HG02571 (cell line): Measurements from ENCODE around the gene LDB2.
A peak's percentile ranks its signal among the peaks of the same experiment; 100 is the strongest.
"Not testable (repeated sequence)": the region's sequence is repeated elsewhere in the genome, so short reads cannot be mapped to it uniquely, and the experiment has no call there.

ENCODE experiments used
- ATAC-seq: cut with Tn5 transposase; IDR thresholded peaks from one replicate; pipeline ENCODE4 v1.9.1; 2021; ENCODE audit warnings: mild to moderate bottlenecking, moderate library complexity; ENCODE audit not compliant: unreplicated experiment

Gene LDB2

GRCh38 chr4:16897991-16898827 lies at the start of gene LDB2:
Gene LDB2 (minus strand): TSS chr4:16898645.
- no peak for ATAC-seq

- ATAC-seq, result no peak
These were observed 44.0 kb upstream of the LDB2 start for GRCh38 chr4:16942491-16942890.

- ATAC-seq, result no peak
These were observed 40.7 kb upstream of the LDB2 start for GRCh38 chr4:16939178-16939577.

- no peak for ATAC-seq
These were observed 40.1 kb upstream of the LDB2 start for GRCh38 chr4:16938512-16939040.

- no peak for ATAC-seq
These were observed 33.2 kb upstream of the LDB2 start for GRCh38 chr4:16931339-16932305.

- no peak for ATAC-seq
These were observed 27.8 kb upstream of the LDB2 start for GRCh38 chr4:16926214-16926613.

GRCh38 chr4:16918716-16919115 lies 20.3 kb upstream of the LDB2 start:
- ATAC-seq, result not testable (repeated sequence)

DNA sequence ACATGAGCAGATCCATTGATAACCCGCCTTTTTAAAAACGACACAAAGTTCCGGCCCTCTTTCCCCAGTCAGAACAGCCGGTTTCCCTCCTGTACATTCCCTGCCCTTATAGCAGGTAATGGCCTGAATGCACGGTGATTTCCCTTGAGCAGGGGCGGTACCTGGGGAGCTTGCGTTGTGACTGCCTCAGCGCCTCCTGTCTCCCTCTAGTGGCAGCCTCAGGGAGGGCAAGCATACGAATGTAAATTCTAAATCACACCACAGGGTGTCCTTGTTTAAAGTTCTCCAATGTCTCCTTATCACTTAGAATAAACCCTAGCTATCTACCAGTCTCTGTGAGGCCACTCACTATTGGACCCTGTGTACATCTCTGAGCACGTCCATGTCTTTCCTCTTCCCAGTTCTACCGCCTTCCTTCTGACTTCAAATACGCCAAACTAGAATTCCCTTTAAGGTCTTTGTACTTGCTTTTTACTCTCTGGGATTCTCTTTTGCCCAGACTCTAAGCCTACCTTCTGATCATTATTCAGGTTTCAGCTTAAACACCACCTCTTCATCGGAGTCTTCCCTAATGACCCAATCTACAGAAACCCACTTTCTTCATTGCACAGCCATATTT lies 18.4 kb upstream of the LDB2 start:
- ATAC-seq, result peak; percentile 99

- ATAC-seq, result no peak
These were observed 17.6 kb upstream of the LDB2 start for GRCh38 chr4:16916031-16916430.

GRCh38 chr4:16914208-16914607 lies 15.8 kb upstream of the LDB2 start:
- no peak for ATAC-seq

DNA sequence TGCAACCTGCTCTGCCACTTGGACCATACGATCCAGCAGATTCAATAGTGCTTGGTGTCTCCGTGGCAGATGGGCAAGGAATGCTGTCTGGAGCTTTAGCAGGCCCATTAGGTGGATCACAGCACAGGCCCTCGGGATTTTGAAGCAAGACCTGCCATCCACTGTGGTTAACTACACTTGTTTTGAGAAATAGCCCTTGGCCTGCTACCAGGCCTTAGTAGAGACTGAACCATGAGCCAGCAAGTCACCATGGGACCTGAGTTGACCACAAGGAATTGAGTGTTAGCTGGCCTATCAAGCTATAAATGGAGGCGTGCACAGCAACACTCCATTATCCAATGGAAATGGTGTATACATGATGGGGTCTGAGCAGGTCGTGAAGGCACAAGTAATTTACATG lies 14.5 kb upstream of the LDB2 start:
- no peak for ATAC-seq

- no peak for ATAC-seq
These were observed 10.8 kb upstream of the LDB2 start for GRCh38 chr4:16909281-16909680.

DNA sequence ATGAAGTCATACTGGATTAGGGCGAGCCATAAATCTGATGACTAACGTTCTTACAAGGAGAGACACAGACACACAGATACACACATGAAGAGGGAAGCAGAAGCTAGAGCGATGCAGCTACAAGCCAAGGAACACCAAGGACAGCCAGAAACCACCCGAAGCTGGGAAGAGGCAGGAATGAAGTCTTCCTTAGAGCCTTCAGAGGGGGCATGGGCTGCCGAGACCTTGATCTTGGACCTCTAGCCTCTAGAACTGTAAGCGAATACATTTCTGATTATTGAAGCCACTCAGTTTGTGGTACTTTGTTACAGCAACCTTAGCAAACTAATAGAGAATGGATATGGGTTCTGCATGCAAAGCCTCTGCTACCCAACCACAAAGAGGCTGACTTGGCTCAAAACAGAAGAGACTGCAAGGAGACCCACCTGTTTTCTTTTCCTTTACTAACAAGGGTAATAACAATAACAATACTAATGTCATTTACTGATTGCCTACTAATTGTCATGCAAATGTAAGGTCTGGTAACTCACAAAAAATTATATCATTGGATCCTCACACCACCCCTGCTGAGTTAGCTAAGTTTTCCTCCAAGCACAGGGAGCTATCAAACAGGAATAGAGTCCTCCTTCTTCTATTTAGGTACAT lies 10.1 kb upstream of the LDB2 start:
- ATAC-seq, result no peak

- no peak for ATAC-seq
These were observed 1.9 kb upstream of the LDB2 start for GRCh38 chr4:16900325-16900724.

DNA sequence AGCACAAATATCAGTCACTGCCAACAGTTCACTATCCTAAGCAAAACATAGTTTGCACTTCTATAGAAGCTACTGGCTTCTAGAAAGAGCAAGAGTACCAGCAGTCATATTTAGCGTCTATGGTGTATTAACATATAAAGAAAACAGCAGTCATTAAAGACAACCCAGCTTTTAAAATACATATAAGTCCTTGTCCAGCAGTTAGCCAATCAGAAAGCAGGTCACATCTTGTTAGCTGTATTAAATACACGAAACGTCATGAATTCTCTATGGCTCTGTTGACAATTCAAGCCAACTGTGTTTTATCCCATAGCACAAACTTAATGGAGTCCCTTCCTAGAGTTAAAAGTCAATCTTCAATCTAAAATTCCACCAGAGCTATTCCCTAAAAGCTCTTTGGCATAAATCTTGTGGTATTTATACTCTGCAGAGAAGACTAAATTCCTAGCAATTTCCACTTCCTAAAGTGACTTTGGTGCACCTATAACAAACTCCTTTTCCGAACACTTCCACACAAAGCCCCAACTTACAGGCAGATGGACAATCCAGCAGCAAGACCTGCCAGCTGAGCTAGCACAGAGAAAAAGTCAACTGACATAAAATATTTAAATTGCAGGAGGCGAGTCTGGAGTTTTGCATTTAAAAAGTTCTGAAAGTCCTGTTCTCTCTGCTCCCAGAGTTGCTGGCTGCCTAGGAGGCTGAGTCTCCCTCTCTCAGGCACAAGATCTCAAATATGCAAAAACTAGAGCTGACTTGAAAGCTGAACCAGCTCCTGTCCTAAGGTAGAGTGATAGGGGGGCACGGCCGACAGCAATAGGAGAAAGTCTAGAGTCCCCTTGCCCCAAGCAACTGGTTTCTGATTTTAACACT lies 1.3 kb downstream of the LDB2 start:
- no peak for ATAC-seq

DNA sequence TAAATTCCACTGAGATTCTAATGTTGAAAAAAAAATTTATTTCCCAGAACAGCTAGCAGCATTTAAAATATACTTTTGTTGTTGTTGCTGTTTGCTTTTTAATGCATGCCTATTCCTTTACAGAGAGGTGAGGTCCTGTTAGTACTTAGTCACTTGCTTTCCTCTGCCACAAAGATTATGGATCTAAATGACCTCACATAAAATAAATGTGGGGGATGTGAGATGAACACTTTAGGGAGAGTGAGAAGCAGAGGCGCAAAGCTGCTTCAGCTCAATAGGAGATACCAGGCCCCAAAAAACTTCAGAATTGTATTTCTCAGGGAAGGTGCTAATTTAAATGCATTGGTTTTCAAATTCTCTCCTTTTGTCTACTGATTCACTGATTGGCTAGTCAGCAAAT lies 4.0 kb downstream of the LDB2 start:
- no peak for ATAC-seq

DNA sequence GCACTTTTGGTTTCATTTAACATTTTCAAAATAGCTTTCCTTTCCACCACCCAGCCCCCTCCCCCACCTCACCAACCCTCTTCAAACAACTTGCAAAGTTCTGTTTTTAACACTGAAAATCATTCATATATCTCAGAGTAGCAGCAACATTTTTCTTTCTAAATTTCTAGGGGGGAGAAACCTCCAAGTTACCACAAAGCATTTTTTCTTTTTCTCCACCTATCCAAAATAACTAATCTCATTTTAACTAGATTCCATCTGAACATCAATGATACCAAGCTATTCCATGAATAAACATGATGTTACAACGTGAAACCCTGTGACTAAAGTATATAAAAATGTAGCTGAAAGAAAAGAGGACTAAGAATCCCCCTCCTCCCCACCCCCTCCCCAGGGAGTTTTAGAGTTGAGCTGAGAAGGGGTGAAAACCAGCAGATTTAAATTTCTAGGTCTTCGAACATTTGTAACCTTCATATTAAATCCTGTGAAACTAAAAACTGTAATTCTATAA lies 5.2 kb downstream of the LDB2 start:
- ATAC-seq, result no peak

- ATAC-seq, result no peak
These were observed 7.8 kb downstream of the LDB2 start for GRCh38 chr4:16890651-16891050.

- ATAC-seq, result no peak
These were observed 8.5 kb downstream of the LDB2 start for GRCh38 chr4:16889945-16890344.
